ENCODE results near the gene DOCK6. TPM values are rescaled to one million over a fixed set of nuclear protein-coding genes. Genes with fewer than 3 reads are reported as not detected.
"Not testable (repeated sequence)": the region's sequence is repeated elsewhere in the genome, so short reads cannot be mapped to it uniquely, and the experiment has no call there.

DOCK6 gene
- total RNA-seq, 1 experiment from 2014 or later: 3.2 TPM

GRCh38 chr19:11176466-11177193 is 85.7 kb downstream of the DOCK6 start:
- DNase-seq (ENCODE audit: low read depth): no peak

- no peak for DNase-seq (ENCODE audit: low read depth)
Measured at GRCh38 chr19:11175920-11176319, 86.4 kb downstream of the DOCK6 start.

- no peak for DNase-seq (ENCODE audit: low read depth)
Measured at GRCh38 chr19:11174336-11174735, 88.0 kb downstream of the DOCK6 start.

- no peak for DNase-seq (ENCODE audit: low read depth)
Measured at GRCh38 chr19:11173516-11174155, 88.7 kb downstream of the DOCK6 start.

- DNase-seq (ENCODE audit: low read depth): no peak
Measured at GRCh38 chr19:11172576-11172975, 89.7 kb downstream of the DOCK6 start.

GRCh38 chr19:11171144-11171543 is 91.2 kb downstream of the DOCK6 start:
- no peak for DNase-seq (ENCODE audit: low read depth)

GRCh38 chr19:11169896-11170678 is 92.2 kb downstream of the DOCK6 start:
- DNase-seq (ENCODE audit: low read depth): no peak

- peak; percentile 99 for DNase-seq (ENCODE audit: low read depth)
Measured at GRCh38 chr19:11168568-11168967, 93.8 kb downstream of the DOCK6 start.

GRCh38 chr19:11166281-11167142 is 95.8 kb downstream of the DOCK6 start:
- peak; percentile 93 for DNase-seq (ENCODE audit: low read depth)

GRCh38 chr19:11165486-11166030 is 96.8 kb downstream of the DOCK6 start:
- DNase-seq (ENCODE audit: low read depth): no peak

GRCh38 chr19:11164879-11165406 is 97.4 kb downstream of the DOCK6 start:
- DNase-seq (ENCODE audit: low read depth): no peak

- DNase-seq (ENCODE audit: low read depth): no peak
Measured at GRCh38 chr19:11164296-11164695, 98.0 kb downstream of the DOCK6 start.

GRCh38 chr19:11160440-11160768 is 101.9 kb downstream of the DOCK6 start:
- DNase-seq (ENCODE audit: low read depth): not testable (repeated sequence)

GRCh38 chr19:11159598-11160439 is 102.5 kb downstream of the DOCK6 start:
- no peak for DNase-seq (ENCODE audit: low read depth)

- peak; percentile 98 for DNase-seq (ENCODE audit: low read depth)
Measured at GRCh38 chr19:11155373-11156120, 106.8 kb downstream of the DOCK6 start, which contains the start of gene SPC24. Gene SPC24, minus strand, starts transcription at chr19:11155782. Its CDS starts 6 bp downstream, at chr19:11155776.

GRCh38 chr19:11154683-11155047 is 107.7 kb downstream of the DOCK6 start:
- no peak for DNase-seq (ENCODE audit: low read depth)

GRCh38 chr19:11152318-11153062 is 109.8 kb downstream of the DOCK6 start:
- peak; percentile 76 for DNase-seq (ENCODE audit: low read depth)

- DNase-seq (ENCODE audit: low read depth): no peak
Measured at GRCh38 chr19:11151181-11151580, 111.1 kb downstream of the DOCK6 start.

Data from RPMI7951 (cell line).